NCI-H774 (cell line): ENCODE results near the gene HYPK.

ENCODE experiments used
- DNase-seq: peaks from one replicate; lab custom pipeline; 2025; lab: John Stamatoyannopoulos, UW

Gene HYPK

DNA sequence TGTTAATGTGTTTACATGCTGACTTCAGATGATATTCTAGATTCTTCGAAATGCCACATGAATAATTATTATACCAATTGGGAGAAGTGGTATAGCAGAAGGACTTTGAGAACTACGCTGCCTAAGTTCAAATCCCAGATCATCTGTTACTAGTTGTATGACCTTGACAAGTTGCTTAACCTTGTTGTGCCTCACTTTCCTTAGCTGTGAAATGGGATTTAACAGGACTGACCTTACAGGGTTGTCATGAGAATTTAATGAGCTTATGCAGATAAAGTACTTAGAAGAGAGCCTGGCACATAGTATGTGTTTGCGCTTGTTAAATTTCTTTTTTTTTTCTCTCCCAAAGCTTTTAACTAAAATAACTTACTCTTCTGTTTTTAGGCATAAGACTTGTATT, 50.9 kb downstream of the HYPK start:
- DNase-seq: no peak

DNA sequence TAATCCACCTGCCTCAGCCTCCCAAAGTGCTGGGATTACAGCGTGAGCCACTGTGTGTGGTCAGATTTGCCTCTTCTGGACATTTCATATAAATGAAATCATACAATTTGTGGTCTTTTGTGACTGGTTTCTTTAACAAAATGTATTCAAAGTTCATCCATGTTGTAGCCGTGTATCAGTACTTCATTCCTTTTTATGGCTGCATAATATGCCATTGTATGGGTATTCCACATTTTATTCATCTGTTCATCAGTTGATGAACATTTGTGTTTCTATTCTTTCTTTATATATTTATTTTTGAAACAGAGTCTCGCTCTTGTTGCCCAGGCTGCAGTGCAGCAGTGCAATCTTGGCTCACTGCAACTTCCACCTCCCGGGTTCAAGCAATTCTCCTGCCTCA, 52.2 kb downstream of the HYPK start:
- no peak for DNase-seq
